Nephron progenitor cell (in vitro differentiated cells): ENCODE measurements around the gene RTL1.

Experiments used
- DNase-seq: peaks from one replicate; pipeline ENCODE4 v3.0.0; 2021
- H3K27ac Mint-ChIP-seq: 2 replicates; pipeline ENCODE4 v1.8.0; 2021; ENCODE audit warnings: mild to moderate bottlenecking, moderate library complexity, mixed read lengths
- H3K27me3 Mint-ChIP-seq: 2 replicates; pipeline ENCODE4 v1.8.0; 2021; ENCODE audit warnings: mild to moderate bottlenecking, low read depth, mixed read lengths; ENCODE audit not compliant: poor library complexity
- H3K36me3 Mint-ChIP-seq: 2 replicates; pipeline ENCODE4 v1.8.0; 2021; ENCODE audit warnings: low read depth, mixed read lengths
- H3K4me1 Mint-ChIP-seq: 2 replicates; pipeline ENCODE4 v1.8.0; 2021; ENCODE audit warnings: mixed read lengths
- H3K4me3 Mint-ChIP-seq: 2 replicates; pipeline ENCODE4 v1.8.0; 2021; ENCODE audit warnings: mild to moderate bottlenecking, moderate library complexity, mixed read lengths
- H3K9me3 Mint-ChIP-seq: 2 replicates; pipeline ENCODE4 v1.8.0; 2021; ENCODE audit warnings: mild to moderate bottlenecking, moderate library complexity, mixed read lengths
- CTCF ChIP-seq: fragments of 200-600 bp; sonication (generic); IDR thresholded peaks from 2 replicates; pipeline ENCODE4 v1.5.0; 2021; ENCODE audit warnings: antibody characterized with exemption

Gene RTL1

DNA sequence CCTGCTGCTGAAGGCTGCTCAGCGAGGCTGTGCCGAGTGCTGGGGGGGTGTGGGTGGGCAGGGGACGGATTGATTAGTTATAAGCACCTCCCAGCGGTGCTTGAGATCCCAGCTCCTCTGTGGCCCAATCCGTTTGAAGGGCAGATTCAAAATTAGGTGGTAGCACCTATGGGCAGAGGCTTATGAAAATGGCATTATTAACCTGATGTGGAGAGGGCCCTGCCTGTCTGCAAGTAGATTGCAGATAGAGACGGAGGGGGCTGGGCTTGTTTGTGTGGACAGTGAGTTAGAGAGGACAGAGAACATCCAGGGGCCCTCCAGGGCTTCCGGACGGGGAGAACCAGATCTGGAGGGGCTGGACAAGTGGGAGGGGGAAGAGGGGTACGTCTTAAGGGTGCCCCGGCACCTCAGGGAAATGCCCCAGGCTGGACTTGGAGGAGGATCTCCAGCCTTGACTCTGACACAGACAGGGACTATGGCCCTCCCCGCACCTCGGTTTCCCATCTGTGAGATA lies at the start of gene RTL1:
RTL1 (minus strand) TSS at position 51 of the 514 bp plus-strand sequence. CDS start 18,934 bp downstream, outside the sequence.
- H3K9me3 Mint-ChIP-seq: peaks cover 3% of the 10 kb centered on the region
- H3K27me3 Mint-ChIP-seq: peaks cover 67% of the 10 kb centered on the region
- TF ChIP-seq CTCF: no peak
- H3K27ac Mint-ChIP-seq: no peak within 1 kb of the TSS
- peaks cover 65% of the 10 kb centered on the region for H3K4me1 Mint-ChIP-seq
- H3K4me3 Mint-ChIP-seq: peak within 1 kb of the TSS; percentile 81
- DNase-seq: no peak
- no peaks in the 10 kb centered on the region for H3K36me3 Mint-ChIP-seq

DNA sequence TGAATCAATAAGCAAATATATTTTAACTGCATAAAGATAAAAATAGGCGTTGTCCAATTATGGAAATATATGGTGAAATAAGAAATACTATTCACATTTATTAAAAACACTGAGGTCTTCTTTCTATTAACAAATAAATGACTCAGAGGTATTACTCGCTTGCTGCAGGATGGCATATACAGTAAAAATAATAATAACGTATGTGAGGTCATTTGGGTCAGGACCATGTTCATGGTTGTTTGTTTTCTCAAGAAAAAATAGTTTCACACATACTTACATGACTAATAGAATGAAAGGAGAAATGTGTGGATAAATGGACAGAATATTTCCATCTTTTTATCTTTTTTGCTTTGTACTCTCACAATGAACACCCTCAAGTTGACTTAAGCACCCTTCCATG lies 46.5 kb upstream of the RTL1 start:
- Mint-ChIP-seq H3K27ac (no peak overlapping the region), H3K4me3 (no peak overlapping the region), H3K27me3 (no peaks in the 10 kb centered on the region), H3K9me3 (no peaks in the 10 kb centered on the region), H3K4me1 (no peaks in the 10 kb centered on the region), H3K36me3 (no peaks in the 10 kb centered on the region)
- no peak for TF ChIP-seq CTCF
- DNase-seq: no peak

DNA sequence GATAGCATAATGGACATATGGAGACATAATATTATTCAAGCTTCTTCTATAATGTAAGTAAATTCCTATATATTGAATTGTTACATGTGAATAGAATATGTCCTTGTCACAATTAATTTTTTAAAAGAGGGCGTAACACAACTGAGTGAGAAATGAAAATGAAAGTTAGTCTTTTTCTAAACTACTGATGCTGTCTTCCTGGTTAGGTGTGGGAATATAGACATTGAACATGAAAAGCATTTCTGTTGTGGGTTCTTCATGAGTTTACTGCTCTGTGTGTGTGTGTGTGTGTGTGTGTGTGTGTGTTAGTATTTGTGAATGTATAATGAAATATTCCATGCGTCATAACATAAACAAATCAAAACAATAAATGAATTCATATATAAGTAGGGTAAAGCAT lies 40.5 kb upstream of the RTL1 start:
- peaks cover 12% of the 10 kb centered on the region for H3K27me3 Mint-ChIP-seq
- TF ChIP-seq CTCF: no peak

DNA sequence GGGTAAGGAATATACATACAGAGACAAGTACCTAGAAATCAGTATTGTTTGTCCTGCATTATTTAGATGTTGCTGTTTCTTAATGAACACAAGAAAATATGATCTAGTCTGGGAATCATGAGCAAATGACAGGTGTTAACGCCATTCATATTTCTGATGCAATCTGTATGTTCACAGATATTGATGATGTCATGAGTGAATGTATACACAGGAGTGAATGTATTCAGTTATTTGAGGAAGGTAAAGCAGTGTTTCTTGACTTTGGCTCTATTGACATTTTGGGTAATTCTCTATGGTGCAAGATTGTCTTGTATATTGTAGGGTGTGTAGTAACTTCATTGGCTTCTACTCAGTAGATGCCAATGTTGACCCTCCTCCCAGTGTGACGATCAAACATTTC lies 26.7 kb upstream of the RTL1 start:
- no peaks in the 10 kb centered on the region for H3K4me1 Mint-ChIP-seq
- H3K36me3 Mint-ChIP-seq: no peaks in the 10 kb centered on the region
- H3K27me3 Mint-ChIP-seq: peaks cover 31% of the 10 kb centered on the region
- H3K27ac Mint-ChIP-seq: no peak overlapping the region
- peaks cover 25% of the 10 kb centered on the region for H3K9me3 Mint-ChIP-seq
- no peak for DNase-seq
- no peak for TF ChIP-seq CTCF
- H3K4me3 Mint-ChIP-seq: no peak overlapping the region

More for the DNA sequence above, 40.5 kb upstream of the RTL1 start:
- H3K36me3 Mint-ChIP-seq: no peaks in the 10 kb centered on the region
- H3K27ac Mint-ChIP-seq: no peak overlapping the region
- H3K4me1 Mint-ChIP-seq: no peaks in the 10 kb centered on the region
- H3K4me3 Mint-ChIP-seq: no peak overlapping the region
- no peaks in the 10 kb centered on the region for H3K9me3 Mint-ChIP-seq
- no peak for DNase-seq

GRCh38 chr14:100915560-100915959 lies 12.0 kb upstream of the RTL1 start:
- Mint-ChIP-seq H3K36me3 (no peaks in the 10 kb centered on the region), H3K4me3 (no peak overlapping the region), H3K4me1 (no peaks in the 10 kb centered on the region), H3K27me3 (peaks cover 20% of the 10 kb centered on the region), H3K27ac (no peak overlapping the region), H3K9me3 (no peaks in the 10 kb centered on the region)
- TF ChIP-seq CTCF: no peak
- DNase-seq: no peak

DNA sequence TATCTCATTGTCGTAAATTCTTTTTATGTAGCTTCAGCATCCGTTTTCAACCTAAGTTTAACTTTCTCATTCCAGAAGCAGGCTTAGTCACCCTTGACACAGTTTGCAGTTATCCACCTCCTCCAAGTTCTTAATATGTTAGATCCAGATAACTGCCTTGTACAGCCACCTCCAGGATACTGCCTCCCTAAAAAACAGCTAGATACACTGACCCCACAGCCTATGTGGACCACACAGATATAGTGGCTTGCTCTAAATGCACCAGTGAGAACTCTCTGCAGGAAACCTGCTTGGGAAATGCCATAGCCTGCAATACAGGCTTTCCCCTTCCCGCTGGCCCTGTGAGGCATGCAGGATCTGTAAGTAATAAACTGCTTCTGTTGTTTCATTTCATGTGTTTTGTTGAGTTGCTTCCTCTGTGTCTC lies 11.1 kb upstream of the RTL1 start:
- Mint-ChIP-seq H3K27me3 (peaks cover 20% of the 10 kb centered on the region), H3K36me3 (no peaks in the 10 kb centered on the region)
- TF ChIP-seq CTCF: no peak

More for the DNA sequence above, 11.1 kb upstream of the RTL1 start:
- no peak overlapping the region for H3K27ac Mint-ChIP-seq
- no peaks in the 10 kb centered on the region for H3K9me3 Mint-ChIP-seq
- H3K4me3 Mint-ChIP-seq: no peak overlapping the region
- no peaks in the 10 kb centered on the region for H3K4me1 Mint-ChIP-seq
- DNase-seq: no peak
